Iris pigment epithelial cell (primary cell): ENCODE results near the gene LTBP2.

Experiments used
- DNase-seq: peaks from one replicate; pipeline ENCODE4 v3.0.0-alpha.2; 2011; ENCODE audit warnings: low read depth

Gene LTBP2

DNA sequence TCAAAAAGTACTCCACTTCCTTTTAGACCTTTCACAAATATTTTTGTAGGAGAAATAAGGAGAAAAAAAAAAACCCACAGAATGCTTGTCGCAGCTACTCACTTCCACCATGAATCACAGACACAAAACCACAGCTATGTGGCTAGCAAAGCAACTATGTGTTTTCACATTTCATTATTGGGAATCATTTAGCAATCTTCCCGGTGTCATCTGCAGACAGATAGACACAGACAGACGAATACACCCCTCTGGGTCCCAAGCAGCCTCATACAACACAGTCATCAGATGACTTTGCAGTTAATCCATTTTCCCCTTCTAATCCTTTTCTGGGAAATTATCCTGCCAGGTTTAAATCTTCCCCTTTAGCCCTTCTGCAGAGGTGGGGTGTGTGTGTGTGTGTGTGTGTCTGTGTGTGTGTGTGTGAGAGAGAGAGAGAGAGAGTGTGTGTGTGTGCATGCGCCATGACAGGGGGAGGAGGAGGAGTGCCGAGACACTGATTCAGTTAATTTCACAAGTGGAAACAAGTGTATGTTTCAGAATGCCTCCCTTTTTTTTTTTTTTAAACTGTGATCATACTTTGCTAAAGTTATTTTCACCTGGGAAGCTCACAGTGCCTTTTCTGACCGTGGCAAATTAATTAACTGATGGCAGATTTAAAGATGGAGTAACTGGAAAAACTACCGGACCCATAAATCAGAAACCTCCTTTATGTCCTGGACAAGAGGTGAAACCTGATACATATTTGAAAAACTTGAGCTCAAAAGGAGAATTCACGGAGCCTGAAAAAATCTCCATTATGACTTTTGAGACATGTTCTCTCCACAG lies 39.9 kb downstream of the LTBP2 start:
- peak; percentile 100 for DNase-seq

DNA sequence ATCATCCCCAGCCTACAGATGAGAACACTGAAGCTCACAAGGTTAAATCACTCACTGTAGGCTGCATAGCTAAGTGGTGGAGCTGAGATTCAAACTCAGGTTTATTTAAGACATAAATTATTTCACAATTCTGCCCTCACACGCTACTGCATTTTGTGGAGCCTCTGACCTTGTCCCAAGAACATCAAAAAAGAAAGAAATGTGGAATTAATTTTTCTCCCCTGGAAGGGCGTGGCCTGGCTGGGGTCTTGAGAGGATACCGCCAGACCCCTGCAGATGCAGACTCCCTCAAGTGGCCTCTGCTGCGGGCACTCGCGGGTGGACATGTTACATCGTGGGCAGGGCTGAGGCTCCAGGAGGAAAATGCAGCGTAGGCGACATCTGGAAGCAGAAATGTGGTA lies 40.6 kb downstream of the LTBP2 start:
- peak; percentile 78 for DNase-seq

DNA sequence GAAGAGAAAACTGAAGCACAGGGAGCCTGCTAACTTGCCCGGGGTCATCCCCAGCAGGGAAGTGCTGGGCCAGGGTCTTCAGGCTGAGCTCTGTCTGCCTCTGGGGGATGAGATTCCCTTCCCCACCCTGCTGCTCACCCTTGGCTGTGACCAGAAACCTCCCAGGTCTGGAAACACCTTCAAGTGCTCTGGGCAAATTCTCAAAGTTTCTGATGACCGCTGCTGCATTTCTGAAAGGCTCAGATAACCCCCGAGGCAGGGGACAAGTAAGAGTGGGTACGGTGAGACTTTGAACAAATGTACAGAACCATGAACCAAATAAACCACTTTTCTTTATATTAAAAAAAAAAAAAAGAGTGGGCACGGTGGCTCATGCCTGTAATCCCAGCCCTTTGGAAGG lies 41.3 kb downstream of the LTBP2 start:
- no peak for DNase-seq

DNA sequence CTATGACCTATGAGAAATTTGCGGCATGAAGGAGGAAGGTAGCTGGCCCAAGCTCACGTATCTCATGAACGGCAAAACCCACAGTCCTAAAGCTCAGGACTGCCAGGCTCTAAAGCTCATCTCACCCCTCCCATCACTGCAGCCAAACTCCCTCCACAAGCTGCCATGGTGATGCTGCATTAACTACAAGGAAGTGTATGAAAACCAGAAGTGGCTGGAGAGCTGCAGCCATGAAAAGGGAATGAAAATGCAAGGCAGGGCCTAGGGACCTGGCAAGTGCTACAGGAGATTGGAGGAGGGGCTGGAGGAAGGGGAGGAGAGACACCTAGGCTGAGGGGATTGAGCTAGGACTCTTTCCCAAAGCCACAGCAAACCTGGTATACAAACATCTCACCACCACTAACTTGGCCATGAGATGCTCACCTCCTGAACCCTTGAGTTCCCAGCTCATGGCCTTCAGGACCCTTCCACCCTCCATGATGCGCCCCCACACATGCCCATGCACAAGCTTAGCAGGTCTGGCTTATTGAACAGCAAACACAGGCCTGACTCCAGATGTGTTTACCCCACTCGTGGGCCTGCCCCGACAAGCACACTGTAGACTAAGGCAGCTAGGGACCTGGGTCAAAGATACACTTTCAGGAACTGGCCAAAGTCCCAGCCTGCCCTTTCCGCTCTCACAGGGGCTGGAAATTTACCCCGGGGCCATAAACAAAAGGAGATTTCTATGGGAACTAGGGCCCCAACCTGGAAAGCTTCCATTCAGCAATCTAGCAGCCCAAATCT lies 42.0 kb downstream of the LTBP2 start:
- DNase-seq: peak; percentile 43

DNA sequence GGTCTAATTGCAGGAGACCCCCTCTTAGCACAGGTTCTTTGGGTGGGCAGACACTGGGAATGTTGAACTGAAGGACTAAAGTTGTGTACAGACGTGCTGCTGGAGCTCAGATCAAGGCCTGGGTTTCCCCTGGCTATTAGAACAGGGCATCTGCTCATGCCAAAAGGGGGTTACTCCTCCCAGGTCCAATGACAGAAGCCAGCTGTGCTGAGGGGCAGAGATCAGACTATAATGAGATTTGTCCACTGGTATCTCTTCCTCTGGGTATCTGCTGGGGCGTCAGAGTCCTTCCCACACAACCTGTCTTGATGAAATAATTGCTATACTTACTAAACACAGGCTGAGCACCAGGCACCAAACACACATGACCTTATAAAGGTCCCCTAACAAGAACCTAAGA lies 42.6 kb downstream of the LTBP2 start:
- DNase-seq: no peak

DNA sequence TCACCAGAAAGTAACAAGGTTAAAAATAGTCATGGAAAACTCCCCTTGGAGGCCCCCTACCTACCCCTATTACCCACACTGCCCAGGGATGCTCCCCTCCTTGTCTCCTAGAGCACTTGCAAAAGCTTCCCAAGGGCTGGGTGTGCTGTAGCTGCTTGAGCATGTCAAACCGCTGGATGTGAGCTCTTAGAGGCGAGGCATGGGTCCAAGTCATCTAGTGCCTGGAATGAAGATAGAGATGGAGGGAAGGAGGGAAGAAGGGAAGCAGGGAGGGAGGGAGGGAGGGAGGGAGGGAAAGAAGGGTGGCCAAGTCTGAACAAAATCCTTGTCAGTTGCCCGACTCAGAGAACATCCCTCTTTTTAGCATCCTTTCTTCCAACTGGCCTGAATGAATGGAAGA lies 43.1 kb downstream of the LTBP2 start:
- no peak for DNase-seq

DNA sequence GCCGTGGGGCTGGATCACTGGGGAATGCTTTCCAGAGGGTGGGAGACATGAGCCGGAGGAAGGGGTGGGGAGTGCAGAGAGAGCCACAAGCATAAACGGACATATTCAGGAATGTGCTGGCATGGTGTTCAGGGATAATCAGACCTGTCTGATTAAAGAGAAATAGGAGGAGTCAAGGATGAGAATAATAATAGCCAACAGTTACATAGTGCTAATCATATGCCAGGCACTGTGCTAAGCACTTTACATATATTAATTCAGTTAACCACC lies 43.7 kb downstream of the LTBP2 start:
- no peak for DNase-seq

DNA sequence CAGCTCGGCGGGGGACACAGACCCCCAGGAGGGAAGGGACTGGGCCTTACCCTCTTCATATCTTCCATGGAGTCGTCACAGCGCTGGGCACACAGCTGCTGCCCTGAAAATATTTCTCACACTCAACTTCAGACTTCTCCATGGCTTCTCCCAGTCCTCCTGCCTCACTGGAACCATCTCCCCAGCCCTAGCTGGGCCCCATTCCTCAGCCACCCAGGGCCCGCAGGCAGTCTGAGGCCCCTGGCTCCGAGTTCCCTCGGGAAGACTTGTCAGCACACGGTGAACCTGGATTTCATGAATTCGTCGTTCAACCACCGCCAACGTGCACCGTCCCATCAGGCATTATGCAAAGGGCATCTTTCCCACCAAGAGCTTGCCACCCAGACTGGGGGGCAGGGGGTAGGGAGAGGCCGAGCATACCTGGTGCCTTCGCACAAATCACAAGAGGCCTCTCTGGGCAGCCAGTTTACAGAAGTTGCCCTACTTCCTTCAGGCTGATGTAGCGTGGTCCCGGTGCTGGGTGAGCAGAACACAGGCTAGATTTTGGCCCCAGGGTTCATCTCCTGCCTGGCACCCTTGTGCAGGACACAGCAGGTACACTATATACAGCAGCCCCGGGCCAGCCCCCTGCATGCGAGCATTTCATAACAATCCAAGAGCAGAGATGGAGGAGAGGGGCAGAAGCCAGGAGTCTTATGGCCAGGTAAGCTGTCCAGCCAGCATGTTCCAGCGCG lies 44.2 kb downstream of the LTBP2 start:
- DNase-seq: no peak

DNA sequence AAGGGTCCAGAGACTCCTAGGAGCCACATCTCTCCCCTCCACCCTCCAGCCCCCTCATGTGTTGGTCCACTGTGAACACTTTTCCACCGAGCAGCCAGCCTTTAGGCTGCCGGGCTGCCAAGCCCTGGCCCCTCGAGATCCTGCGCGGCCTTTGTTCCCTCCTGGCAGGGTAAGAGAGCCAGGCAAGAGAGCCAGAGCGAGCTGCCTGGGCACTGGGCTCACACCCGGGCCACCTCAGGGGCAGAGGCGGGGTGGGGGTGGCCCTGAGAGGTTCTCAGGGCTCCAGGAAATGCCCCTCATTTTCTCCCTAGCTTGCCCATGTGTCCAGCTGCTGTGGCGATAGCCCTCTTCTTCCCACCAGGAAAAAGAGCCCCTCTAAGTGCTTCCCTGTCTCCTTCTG lies 44.8 kb downstream of the LTBP2 start:
- no peak for DNase-seq

DNA sequence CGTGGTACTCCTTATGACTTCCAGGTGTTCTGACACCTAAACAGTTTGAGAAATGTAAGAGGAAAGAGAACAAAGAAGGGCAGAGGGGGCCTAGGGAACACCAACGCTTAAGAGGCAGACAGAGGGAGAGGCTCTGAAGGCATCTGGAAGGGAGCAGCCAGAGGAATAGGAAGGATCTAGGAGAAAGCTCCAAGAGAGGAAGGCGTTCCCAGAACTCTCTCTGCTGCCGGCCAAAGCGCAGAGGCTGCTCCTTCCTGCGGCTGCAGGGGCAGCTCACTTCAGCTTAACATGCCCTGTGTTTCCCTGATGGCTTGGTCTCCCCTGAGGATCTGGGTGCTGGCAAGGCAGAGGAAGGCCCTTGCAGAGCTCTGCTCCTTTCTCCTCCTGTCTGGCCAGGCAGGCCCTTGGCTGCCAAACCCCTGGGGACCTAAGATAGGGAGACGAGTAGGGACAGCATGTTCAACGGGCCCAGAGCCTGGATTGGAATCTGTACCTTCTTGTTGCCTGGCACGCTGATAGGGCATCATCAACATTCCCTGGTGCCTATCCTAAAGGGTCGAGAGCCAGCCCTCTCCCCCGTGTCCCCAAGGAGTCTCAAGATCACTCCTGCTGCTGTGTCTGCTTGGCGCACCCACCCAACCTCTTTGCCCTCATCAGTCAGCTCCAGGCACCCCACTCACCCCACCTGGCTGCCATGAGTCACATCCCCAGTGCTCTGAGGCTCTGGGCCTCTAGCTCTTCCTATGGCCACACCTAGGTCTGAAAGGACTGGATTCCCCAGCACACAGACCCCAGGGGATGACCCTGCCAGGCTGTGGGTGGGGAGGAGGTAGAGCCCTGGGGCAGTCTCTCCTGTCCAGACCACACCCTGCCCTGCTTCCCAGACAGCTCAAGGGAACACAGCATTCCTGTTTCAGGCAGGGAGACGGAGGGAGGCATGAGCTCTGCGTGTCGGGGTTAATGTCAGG lies 45.6 kb downstream of the LTBP2 start:
- DNase-seq: peak; percentile 42

DNA sequence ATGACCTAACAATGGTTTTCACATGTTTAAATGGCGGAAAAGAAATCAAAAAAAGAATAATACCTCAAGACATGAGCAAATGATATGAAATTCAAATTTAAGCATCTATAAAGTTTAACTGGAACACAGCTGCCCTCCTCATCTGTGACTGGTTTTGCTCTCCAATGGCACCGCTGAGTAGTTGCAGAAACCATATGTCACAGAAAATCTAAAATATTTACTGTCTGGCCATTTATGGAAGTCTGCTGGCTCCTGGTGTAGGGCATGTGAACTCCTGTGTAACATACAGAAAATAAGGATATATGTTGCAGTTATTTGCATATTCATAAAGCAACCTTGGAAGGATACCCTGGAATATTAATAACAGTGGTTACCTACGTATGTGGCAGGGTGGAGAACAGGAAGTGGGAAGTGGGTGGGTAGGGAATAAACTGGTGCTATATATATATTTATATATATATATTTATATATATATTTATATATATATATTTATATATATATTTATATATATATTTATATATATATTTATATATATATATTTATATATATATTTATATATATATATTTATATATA lies 48.4 kb downstream of the LTBP2 start:
- peak; percentile 13 for DNase-seq

DNA sequence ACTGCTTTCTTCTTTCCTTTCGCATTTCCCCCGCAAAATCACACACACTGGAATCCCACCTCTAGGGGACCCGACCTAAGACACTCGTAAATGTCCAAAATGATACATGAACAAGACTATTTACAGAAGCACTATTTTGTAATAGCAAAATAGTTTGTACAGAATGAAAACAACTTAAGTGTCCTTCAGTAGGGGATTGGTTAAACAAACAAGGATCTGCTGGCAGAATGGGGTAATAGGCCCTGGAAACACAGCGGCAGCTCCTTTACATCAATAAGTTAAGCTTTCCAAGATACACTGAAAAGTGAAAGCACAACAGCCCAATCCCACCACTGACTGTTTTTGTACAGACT lies 48.8 kb downstream of the LTBP2 start:
- DNase-seq: peak; percentile 90

DNA sequence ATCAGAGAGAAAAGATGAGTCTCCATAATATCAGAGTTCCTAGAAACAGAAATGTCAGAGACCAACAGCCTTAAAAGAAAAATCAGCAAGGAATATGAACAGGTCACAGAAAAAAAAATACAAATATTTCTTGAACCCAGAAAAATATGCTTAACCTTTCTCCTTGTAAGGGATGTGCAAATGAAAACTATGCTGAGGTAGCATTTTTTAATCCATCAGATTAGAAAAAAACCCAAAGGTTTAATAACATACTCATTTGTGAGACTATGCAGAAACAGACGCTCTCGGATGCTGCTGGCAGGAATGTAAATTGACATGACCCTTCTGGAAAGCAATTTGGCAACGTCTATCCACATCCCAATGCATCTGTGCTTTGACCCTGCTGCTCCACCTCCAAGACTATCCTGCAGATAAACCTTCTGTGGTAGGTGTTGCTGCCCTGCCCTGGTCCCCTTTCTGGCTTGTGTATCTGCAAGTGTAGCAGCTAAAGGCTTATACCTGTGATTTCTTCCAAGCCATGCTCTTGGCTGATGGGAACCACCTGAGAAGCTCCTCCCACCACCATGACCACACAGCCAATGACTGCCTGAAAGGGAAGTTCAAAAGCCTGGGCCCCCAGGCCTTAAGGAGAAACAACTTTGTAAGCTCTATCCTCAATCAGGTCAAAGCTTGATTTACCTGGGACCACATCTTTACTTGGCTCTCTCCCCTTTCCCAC lies 49.4 kb downstream of the LTBP2 start:
- peak; percentile 46 for DNase-seq

DNA sequence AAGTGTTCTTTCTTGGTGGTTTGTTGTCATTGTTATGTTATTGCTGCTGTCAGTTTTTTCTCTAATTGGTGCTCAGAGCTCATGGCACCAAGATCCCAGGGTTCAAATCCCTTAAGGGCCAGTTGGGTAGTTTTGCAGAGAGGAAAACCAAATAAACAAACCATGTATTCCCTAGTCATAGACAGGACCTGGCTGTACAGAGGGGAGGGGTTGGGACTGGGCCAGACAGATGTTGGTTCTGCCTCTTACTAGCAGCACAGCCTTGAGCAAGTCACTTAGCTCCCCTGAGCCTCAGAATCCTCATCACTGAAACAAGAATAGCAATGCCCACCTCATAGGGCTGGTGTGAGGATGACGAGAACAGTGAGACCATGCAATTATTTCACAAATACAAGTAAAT lies 53.4 kb downstream of the LTBP2 start:
- DNase-seq: peak; percentile 50

DNA sequence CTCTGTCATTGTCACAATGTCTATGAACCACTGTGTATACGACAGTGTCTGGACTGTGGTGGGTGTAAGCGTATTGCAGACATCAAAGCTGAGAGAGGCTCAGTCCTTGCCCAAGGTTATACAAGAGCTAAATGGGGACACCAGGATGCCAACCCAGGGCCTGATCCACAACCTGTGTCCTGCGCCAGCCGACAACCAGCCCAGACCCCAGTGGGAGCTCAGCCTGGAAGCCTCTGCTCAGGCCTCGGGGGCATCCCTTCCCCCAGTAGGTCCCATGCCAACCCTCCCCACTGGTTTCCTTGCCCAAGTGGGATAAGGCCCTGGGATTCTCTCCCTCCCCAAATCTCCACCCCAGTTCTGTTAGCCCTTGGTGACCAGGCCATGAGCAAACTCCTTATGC lies 54.3 kb downstream of the LTBP2 start:
- DNase-seq: no peak

DNA sequence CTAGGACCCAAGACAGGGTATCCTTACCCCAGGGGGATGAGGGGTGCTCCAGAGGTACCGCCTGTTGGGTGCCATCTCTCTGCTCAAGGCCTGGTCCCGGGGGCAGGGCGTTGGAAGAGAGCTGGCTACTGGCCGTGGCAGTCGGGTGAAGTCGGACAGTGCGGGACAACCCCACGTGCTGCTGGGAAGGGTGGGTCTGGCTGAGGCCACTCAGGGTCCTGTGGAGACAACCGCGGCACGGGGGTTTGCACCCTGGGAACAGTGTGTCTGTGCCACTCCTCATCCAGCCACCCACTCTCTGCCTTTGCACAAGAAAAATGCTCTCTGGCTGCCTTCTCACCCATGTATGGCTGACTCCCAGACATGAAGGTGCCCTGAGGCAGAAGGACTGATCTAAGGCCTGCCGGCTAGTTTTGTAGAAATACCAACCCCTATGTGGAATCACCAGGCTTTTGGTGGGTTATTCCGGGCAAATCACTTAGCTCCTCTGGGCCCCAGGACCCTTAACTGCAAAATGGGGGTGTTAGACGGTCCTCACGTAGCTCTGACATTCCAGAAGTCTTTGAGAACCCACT lies 56.5 kb downstream of the LTBP2 start:
- no peak for DNase-seq

DNA sequence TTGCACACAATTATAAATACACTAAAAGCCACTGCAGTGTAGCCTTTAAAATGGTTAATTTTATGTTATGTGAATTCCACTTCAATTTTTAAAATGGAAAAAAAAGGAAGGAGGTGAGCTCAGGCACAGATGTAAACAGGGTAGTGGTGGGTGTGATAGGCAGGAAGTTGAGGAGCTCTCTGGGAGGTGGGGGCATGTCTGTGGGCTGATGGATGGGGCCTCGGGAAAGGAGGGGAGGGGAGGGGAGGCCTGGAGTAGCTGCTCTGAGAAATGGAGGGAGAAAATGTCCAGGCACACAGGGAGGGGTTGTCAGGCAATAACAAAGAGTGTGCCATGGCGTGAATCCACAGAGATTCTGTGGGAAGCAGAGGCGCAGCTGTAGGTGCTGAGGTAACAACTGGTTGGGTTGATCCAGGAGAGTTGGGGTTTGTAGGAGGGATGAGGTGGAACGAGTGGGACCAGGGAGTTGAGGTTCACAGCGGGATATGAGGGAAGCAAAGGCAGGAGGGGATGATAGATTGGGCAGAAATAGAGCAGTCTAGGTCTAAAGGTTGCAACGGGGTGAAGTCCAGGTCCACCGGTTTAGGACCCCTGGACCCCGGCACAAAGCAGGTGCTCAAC lies 57.2 kb downstream of the LTBP2 start:
- DNase-seq: no peak

DNA sequence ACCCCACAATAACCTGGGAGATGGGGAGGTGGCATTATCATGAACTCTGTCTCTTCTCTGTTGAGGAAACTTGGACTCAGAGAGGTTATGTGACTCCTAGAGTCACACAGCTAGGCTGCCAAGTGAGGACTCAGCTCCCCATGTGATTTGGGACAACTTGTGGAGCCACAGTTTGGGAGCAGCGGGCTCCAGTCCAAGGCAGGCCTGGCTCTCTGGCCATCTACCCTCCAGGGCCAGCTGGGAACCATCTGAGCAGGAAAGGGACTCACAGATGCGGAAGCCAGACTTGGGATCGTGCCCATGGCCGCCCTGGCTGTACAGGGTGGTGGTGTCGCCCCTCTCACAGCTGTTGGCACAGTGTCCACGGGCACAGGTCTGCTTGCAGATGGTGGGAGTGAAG lies 59.4 kb downstream of the LTBP2 start:
- no peak for DNase-seq

DNA sequence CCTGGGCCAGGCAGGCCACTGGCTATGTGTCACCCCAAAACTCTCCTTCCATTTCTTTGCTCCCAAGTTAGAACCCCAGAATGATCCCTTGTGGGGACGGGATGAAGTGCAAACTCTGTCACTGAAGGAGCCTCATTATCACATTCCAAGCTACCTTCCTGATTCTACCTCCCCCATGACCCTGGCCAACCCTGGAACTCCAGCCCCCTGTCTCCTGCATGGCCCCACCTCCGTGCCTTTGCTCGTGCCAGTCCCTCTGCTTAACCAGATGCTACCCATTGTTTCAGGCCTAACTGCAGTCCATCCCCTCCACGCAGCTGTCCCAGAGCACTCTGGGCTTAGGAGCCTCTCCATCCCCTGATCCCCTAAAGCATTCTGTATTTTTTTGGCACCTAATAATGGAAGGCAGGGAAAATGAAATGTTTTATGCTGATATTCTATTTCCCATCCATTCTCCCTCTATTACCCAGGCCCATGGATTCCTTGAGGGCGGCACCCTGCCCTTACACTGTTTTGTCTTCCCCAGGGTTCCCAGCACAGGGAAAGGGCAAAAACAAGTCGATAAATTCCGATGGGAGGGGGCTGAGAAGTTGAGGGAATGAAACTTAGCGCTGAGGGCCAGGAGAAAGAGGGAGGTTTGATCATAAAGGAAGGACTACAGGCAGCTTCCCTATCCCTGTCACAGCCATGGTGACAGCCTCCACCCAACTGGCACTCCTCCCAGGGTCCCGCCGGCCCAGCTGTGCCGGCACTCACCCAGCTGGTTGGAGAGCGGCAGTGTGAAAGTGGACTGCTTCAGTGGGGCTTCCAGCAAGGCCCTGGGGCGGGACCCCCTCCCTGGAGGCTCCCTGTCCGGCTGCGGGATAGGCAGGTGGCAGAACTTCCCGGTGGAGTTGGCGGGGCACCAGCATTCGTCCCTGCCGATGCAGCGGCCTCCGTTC lies 60.3 kb downstream of the LTBP2 start:
- DNase-seq: no peak
